CD4-positive, alpha-beta T cell treated with Interleukin-12 subunit alpha and Interleukin-12 subunit beta, for 1 hour (primary cell): Measurements from ENCODE around the gene IGSF10.
A peak's percentile ranks its signal among the peaks of the same experiment; 100 is the strongest.
"Not testable (repeated sequence)": the region's sequence is repeated elsewhere in the genome, so short reads cannot be mapped to it uniquely, and the experiment has no call there.

Source experiments
- DNase-seq: peaks from one replicate; pipeline ENCODE4 v3.0.0-alpha.2; 2020

Gene IGSF10

DNA sequence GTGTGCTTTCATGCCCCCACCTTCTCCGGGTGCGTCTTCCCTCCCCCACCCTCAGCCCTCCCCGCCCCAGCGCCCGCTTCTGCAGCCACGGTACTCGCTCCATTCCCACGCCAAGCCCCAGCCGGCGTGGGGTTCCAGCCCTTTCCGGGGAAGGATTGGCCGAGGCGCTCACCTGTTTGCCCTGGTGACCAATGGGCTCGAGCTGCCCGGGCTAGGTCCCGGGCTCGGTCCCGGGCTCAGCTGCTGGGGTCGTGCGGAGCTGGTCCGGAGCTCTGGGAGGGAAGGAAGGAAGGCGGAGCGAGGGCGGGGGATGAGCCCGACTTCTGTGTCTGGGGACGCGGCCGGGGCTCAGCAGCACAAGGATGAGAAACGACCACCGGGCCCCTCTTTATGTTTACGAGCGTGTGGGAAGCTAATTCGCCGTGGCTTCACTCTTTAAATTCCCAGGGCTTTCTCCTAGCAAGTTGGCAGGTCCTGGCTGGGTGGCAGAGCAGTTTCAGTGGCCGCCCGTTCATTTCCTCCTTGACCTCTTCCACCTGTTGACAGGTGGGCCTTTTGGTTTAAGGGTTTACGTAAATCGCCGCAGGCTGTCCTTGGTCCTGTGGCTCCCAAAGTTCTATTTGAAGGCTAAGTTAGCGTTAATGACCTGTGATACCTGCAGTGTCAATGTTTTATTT, at the start of gene IGSF10:
TSS of gene IGSF10 (minus strand) at position 288 of the 677 bp plus-strand sequence. CDS start 2,352 bp downstream, outside the sequence.
- DNase-seq: no peak

DNA sequence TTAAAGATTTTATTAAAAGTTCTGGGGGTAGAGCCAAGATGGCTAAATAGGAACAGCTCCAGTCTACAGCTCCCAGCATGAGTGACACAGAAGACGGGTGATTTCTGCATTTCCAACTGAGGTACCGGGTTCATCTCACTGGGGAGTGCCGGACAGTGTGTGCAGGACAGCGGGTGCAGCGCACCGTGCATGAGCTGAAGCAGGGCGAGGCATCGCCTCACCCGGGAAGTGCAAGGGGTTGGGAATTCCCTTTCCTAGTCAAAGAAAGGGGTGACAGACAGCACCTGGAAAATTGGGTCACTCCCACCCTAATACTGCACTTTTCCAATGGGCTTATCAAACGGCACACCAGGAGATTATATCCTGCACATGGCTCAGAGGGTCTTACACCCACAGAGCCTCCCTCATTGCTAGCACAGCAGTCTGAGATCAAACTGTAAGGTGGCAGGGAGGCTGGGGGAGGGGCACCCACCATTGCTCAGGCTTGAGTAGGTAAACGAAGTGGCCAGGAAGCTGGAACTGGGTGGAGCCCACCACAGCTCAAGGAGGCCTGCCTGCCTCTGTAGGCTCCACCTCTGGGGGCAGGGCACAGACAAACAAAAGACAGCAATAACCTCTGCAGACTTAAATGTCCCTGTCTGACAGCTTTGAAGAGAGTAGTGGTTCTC, 48.7 kb upstream of the IGSF10 start:
- DNase-seq: not testable (repeated sequence)

DNA sequence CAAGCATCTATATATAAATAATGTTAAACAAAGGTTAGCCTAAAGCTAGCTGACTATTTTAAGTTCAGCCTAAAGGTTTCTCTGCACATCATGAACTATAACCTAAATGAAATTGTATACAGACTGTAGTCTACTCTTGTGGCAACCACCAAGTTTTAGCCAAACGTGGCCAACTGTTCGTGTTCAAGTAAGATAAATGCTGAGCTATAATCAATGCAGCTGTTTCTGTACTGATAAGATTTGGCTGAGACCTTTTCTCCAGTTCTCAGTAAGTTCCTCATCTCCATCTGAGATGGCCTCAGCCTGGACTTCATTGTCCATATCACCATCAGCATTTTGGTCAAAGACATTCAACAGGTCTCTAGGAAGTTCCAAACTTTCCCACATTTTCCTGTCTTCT, 43.7 kb upstream of the IGSF10 start:
- DNase-seq: no peak

DNA sequence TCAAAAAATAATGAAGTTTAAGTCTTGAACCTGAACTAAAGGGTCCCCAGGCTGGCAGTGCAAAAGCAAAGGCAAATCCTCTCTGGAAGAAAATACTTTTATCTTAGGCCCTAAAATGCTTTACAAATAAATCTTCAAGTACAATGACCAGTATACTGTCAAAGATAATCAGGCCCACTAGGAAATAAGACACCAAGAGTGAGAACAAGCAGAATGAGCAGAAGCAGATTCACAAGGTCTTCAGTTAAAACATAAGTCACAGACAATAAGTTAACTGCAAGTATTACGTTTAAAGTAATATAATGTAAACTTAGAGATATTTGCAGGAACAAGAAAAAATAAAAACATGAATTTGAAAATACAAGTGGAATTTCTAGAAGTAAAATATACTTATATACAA, 42.2 kb upstream of the IGSF10 start:
- no peak for DNase-seq

DNA sequence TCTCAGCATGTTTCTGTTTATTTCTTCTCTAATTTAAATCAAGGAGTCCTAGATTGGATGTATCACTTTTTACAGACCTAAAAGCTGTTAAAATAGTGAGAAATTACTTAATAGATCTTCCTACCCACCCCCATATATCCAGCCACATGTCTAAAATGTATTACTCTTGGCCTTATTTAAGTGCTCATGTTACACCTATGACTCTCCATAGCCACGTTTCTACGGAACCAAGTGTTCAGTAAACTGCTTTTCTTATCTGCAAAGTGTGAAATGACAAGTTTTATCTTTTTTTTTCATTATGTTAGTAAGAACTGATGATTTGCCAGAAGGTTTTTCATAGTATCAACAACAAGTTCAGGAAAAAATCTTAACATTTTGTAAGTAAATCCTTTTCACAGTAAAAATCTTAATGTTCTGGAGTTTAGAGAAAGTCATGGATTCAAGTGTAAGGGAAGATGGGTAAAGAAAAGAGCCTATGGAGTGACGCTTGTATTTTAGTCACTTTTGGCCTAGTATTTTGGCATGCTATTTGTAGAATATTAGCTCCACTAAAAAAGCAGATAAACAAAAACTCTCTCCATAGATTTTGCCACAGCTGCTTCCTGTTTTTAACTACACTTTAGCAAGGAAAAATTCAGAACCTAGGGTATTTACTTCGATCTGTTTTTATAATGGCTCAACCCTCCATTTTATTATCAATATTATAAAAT, 41.2 kb upstream of the IGSF10 start:
- no peak for DNase-seq

DNA sequence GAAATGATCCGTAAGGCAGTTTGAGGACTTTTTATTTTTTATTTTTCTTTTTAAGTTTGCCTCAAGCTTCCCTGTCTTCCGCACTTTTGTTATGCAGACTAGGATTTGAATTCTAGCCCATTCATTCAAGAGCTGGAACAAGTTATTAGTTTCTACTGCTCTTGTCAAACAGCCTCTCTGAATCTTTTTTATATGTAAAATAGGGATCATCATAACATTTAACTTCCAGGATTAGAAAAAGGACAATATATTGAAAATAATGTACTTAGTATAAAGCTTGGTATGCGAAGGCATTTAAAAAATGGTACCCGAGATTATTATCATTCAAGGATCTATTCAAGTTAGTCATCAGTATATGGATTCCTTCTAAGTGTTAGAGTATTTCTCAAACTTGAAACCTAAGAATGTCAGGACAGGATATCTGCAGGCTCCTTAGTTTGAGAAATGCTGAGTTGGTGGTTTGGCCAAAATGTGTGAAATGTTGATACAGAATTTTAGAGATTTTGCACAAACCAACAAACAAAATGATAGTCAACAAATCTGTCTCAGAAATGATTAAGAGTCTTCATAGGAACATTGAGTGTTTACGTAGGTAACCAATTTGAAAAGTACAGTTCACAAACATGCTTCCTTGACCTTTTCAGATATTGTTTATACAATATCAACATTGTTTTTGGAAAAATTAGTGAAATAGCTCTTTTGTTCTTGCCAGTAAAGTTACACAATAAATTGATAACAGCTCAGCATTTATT, 40.5 kb upstream of the IGSF10 start:
- no peak for DNase-seq

DNA sequence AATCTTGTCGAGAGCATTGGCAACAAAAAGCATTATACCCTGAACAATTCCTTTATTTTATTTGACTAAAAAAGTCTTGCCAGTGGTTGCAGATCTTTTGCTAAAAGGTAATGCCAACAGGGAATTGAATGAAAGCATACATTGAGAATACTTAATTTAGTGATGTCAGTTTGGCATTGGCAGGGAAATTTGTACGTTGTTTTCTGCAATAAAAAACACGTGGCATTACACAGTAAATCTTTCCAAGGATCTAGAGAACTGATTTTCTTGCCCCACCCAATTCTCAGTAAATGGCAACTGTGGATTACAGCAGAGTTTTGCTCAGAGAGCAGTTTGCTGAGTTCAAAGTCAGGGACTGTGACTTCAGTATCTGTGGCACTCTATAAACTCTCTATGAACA, 38.3 kb upstream of the IGSF10 start:
- DNase-seq: no peak

- DNase-seq: no peak
Measured at GRCh38 chr3:151491525-151491924, 30.7 kb upstream of the IGSF10 start.

GRCh38 chr3:151487833-151488232, 27.0 kb upstream of the IGSF10 start:
- DNase-seq: not testable (repeated sequence)

GRCh38 chr3:151483961-151484520, 23.2 kb upstream of the IGSF10 start:
- no peak for DNase-seq

DNA sequence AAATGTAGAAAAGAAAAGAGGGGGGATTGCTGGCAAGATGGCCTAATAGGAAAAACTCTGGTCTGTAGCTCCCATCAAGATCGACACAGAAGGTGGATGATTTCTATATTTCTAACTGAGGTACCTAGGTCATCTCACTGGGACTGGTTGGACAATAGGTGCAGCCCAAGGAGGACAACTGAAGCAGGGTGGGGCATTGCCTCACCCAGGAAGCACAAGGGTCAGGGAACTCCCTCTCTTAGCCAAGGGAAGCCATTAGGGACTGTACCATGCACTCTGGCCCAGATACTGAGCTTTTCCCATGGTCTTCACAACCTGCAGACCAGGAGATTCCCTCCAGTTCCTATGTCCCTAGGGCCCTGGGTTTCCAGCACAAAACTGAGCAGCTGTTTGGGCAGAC, 22.6 kb upstream of the IGSF10 start:
- DNase-seq: no peak

DNA sequence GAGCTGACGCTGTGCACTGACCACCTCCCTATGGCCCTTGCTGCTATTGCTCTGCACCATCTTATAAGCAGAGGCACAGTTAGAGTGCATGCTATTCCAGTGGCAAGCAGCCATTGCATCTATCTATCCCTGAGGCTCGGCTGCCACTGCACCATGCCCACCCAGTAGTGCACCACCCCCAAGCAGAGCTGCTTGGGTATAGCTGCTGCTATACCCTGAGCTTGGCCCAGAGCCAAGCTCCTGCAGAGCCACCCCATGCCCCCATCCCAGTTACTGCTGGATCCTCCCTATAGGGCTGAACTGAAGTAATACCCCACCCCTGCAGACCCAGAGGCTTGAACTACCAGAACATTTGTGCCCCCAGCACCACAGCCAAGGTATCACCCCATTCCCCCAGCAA, 19.6 kb upstream of the IGSF10 start:
- no peak for DNase-seq

GRCh38 chr3:151479452-151479851, 18.6 kb upstream of the IGSF10 start:
- DNase-seq: no peak

DNA sequence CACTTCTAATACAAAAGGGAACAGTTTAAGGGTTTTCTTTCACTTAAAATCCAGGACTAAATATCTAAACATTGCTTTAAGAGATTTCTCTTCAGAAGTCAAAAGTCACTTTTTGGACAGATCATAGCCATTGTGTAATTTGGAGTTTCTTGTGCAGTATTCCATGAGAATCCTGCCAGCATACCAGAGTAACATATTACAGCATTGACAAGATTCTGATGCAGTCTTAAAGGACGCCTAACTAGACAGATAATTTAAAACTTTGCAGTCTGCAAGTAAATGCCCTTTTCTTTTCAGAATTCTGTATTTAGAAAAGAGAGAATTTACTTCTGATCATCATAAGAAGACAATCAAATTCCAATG, 17.5 kb upstream of the IGSF10 start:
- DNase-seq: no peak

DNA sequence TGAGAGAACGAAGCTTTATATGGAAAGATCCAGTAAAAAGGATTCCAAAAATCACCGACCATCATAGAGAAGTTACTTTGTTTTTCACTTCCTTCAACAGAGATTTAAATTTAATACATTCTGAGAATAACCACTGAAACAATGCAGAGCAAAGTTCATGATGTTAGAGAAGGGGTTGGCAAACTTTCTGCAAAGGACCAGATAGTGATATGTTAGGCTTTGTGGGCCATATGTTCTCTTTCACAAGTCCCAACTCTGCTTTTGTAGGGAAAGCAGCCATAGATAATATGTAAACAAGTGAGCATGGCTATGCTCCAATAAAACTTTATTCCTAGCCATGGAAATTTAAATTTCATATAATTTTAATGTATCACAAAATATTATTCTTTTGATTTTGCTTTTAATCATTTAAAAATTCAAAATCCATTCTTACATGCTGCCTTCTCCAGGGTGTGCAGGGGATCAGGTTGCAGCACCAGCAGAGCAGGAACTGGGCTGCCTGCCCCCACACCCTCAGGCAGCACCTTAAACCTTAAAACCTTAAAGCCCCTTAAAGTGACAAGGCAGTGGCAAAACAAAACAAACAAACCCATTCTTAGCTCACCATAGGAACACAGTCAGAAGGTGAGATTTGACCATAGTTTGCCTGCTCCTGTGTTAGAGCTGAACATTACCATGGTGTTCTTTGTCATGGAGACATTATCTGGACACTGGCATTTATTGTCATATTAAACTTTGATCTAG, 16.9 kb upstream of the IGSF10 start:
- DNase-seq: no peak

GRCh38 chr3:151476344-151477018, 15.6 kb upstream of the IGSF10 start:
- DNase-seq: no peak

DNA sequence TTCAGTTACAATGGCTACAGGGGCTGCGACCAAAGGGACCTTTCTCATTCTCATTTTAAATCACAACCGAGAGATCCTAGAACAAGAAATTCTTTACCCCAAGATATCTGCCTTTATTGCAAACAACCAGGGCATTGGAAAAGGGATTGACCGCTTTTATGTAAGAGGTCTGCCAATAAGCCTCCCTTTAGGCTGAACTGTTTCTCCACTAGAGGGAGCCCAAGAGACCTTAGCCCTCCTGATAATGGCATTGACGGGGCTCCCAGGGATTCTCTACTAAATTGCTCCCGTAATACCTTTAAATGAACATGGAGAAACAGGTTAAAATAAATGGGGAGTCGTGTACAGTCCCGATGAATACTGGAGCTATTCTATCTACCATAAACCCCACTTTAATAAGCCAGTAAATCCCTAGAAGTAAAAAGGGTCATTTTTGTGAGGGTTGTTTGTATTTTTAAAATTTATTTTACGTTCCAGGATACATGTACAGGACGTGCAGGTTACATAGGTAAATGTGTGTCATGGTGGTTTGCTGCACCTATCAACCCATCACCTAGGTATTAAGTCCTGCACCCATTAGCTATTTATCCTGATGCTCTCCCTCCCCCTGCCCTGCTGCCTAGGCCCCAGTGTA, 7.5 kb upstream of the IGSF10 start:
- DNase-seq: peak; percentile 55

- no peak for DNase-seq
Measured at GRCh38 chr3:151467069-151467468, 6.2 kb upstream of the IGSF10 start.

DNA sequence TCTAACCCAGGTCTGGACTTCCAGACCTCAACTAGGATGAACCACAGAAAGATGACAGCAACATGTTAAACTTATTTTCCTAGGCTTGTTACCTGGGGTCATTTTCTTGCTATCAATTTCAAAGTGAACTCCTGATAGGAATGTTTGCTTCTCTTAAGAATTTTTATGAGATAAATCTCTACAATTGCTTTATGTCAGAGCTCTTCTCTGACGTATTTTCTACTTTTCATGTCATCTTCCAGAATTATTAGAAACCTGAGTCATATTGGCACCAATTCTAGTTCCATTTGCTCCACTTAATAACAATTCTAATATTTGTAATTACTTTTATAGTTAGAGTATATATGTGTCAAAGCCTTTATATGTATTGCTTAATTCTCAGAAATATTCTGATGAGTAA, 2.1 kb upstream of the IGSF10 start:
- no peak for DNase-seq

GRCh38 chr3:151462278-151462780, 1.5 kb upstream of the IGSF10 start:
- no peak for DNase-seq

DNA sequence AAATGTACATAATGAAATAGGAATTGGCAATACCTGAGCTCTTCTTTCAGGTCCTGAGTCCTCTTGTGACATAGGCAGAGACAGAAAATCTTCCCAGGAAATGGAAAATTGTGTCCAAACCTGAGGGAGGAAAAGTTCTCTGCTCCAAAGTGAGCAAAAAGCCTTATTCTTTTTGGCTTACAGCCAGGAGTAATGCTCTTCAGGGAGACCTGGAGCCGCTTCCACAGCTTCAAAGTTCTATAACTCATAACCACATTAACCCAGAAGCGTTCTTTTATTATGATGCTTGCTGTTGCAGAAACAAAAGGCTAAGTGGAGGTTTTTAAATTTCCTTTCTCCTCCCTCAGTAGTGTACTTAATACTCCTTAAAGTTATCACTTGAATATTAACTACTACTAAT, 633 bp downstream of the IGSF10 start:
- no peak for DNase-seq
